Loucy (cell line): ENCODE results near the gene ABCC6.
"Not testable (repeated sequence)": the region's sequence is repeated elsewhere in the genome, so short reads cannot be mapped to it uniquely, and the experiment has no call there.

Experiments used
- H2AFZ ChIP-seq: fragments of 200-600 bp; sonication (generic); 2 replicates; pipeline ENCODE4 v1.6.0; 2016; ENCODE audit warnings: antibody characterized with exemption, mild to moderate bottlenecking, low read length, moderate library complexity
- H3F3A ChIP-seq: fragments of 200-600 bp; 2 replicates; pipeline ENCODE4 v1.6.0; 2016; ENCODE audit warnings: antibody characterized with exemption, low read depth, mild to moderate bottlenecking
- H3K27me3 ChIP-seq: fragments of 200-600 bp; sonication (generic); 2 replicates; pipeline ENCODE4 v1.6.1; 2014; ENCODE audit warnings: low read length, mild to moderate bottlenecking; ENCODE audit not compliant: insufficient read depth, poor library complexity, severe bottlenecking
- H3K36me3 ChIP-seq: fragments of 200-600 bp; sonication (generic); 2 replicates; pipeline ENCODE4 v1.6.1; 2016; ENCODE audit warnings: low read length; ENCODE audit not compliant: insufficient read depth
- H3K4me1 ChIP-seq: fragments of 200-600 bp; sonication (generic); 2 replicates; pipeline ENCODE4 v1.5.1; 2014; ENCODE audit warnings: low read length, mild to moderate bottlenecking; ENCODE audit not compliant: insufficient read depth, poor library complexity, severe bottlenecking
- H3K4me2 ChIP-seq: fragments of 200-600 bp; sonication (generic); 2 replicates; pipeline ENCODE4 v1.6.0; 2014; ENCODE audit warnings: antibody characterized with exemption, low read length, low read depth, mild to moderate bottlenecking; ENCODE audit not compliant: poor library complexity, severe bottlenecking
- H3K4me3 ChIP-seq: fragments of 200-600 bp; sonication (generic); 2 replicates; pipeline ENCODE4 v1.5.1; 2014; ENCODE audit warnings: low read length, mild to moderate bottlenecking, mixed read lengths; ENCODE audit not compliant: poor library complexity, severe bottlenecking
- H3K79me2 ChIP-seq: fragments of 200-600 bp; sonication (generic); 2 replicates; pipeline ENCODE4 v1.6.1; 2014; ENCODE audit warnings: low read length; ENCODE audit not compliant: insufficient read depth
- H3K9ac ChIP-seq: fragments of 200-600 bp; sonication (generic); 2 replicates; pipeline ENCODE4 v1.6.0; 2014; ENCODE audit warnings: mild to moderate bottlenecking, low read depth, low read length, moderate library complexity; ENCODE audit not compliant: poor library complexity, severe bottlenecking
- H3K9me2 ChIP-seq: fragments of 200-600 bp; sonication (generic); replicated peaks from 2 replicates; pipeline ENCODE4 v1.6.1; 2016; ENCODE audit warnings: low read depth, low read length, mixed read lengths
- H3K9me3 ChIP-seq: fragments of 200-600 bp; sonication (generic); 2 replicates; pipeline ENCODE4 v1.6.1; 2014; ENCODE audit warnings: mild to moderate bottlenecking, antibody characterized with exemption, low read length, low read depth; ENCODE audit not compliant: insufficient read depth
- H4K20me1 ChIP-seq: fragments of 200-600 bp; sonication (generic); 2 replicates; pipeline ENCODE4 v1.6.0; 2014; ENCODE audit warnings: antibody characterized with exemption, low read length, mild to moderate bottlenecking; ENCODE audit not compliant: insufficient read depth, poor library complexity, severe bottlenecking

ABCC6 gene

GRCh38 chr16:16222850-16223661, at the start of gene ABCC6:
Gene ABCC6 (minus strand): TSS chr16:16223494. CDS start chr16:16223434, 60 bp downstream.
- H3K9me3 ChIP-seq, H3K4me3 ChIP-seq, H3K4me2 ChIP-seq, H3K4me1 ChIP-seq, H4K20me1 ChIP-seq, H3K9ac ChIP-seq, H3K36me3 ChIP-seq, H3K27me3 ChIP-seq, H3F3A ChIP-seq, H3K79me2 ChIP-seq, H3K9me2 ChIP-seq, H2AFZ ChIP-seq: not testable (repeated sequence)

GRCh38 chr16:16272573-16273221, 49.4 kb upstream of the ABCC6 start:
- not testable (repeated sequence) for H3K36me3 ChIP-seq

GRCh38 chr16:16271658-16272057, 48.4 kb upstream of the ABCC6 start:
- H3K4me1 ChIP-seq, H3K79me2 ChIP-seq, H3F3A ChIP-seq, H4K20me1 ChIP-seq, H3K9me3 ChIP-seq, H3K9me2 ChIP-seq, H3K4me3 ChIP-seq, H3K9ac ChIP-seq, H3K27me3 ChIP-seq, H3K4me2 ChIP-seq, H2AFZ ChIP-seq, H3K36me3 ChIP-seq: not testable (repeated sequence)

More at GRCh38 chr16:16272573-16273221, 49.4 kb upstream of the ABCC6 start:
- not testable (repeated sequence) for H3K4me1 ChIP-seq, H3F3A ChIP-seq, H4K20me1 ChIP-seq, H3K27me3 ChIP-seq, H2AFZ ChIP-seq, H3K4me3 ChIP-seq, H3K9me3 ChIP-seq, H3K79me2 ChIP-seq, H3K9me2 ChIP-seq, H3K9ac ChIP-seq, H3K4me2 ChIP-seq

GRCh38 chr16:16268185-16268808, 45.0 kb upstream of the ABCC6 start:
- not testable (repeated sequence) for H3K36me3 ChIP-seq, H3K27me3 ChIP-seq, H3K4me1 ChIP-seq, H3K9me2 ChIP-seq, H3K79me2 ChIP-seq, H3K9me3 ChIP-seq, H4K20me1 ChIP-seq, H3K9ac ChIP-seq, H2AFZ ChIP-seq, H3F3A ChIP-seq, H3K4me3 ChIP-seq, H3K4me2 ChIP-seq

GRCh38 chr16:16267708-16268107, 44.4 kb upstream of the ABCC6 start:
- H3K9me2 ChIP-seq, H3F3A ChIP-seq, H3K9ac ChIP-seq, H3K36me3 ChIP-seq, H3K9me3 ChIP-seq, H2AFZ ChIP-seq, H3K4me3 ChIP-seq, H3K4me2 ChIP-seq, H3K79me2 ChIP-seq, H3K27me3 ChIP-seq, H3K4me1 ChIP-seq, H4K20me1 ChIP-seq: not testable (repeated sequence)

- not testable (repeated sequence) for H3K9me2 ChIP-seq, H3K36me3 ChIP-seq, H3K27me3 ChIP-seq, H3K4me1 ChIP-seq, H4K20me1 ChIP-seq, H3K9ac ChIP-seq, H3K79me2 ChIP-seq, H3K4me3 ChIP-seq, H3K4me2 ChIP-seq, H3K9me3 ChIP-seq, H2AFZ ChIP-seq, H3F3A ChIP-seq
These were observed 41.8 kb upstream of the ABCC6 start for GRCh38 chr16:16265044-16265443.

GRCh38 chr16:16263947-16264346, 40.7 kb upstream of the ABCC6 start:
- not testable (repeated sequence) for H3K27me3 ChIP-seq, H3K9ac ChIP-seq, H3K36me3 ChIP-seq, H3F3A ChIP-seq, H3K4me3 ChIP-seq, H3K4me1 ChIP-seq, H2AFZ ChIP-seq, H3K4me2 ChIP-seq, H3K79me2 ChIP-seq, H3K9me3 ChIP-seq, H4K20me1 ChIP-seq, H3K9me2 ChIP-seq
